Ishikawa (cell line): ENCODE results near the gene NDST3.

Experiments
- EP300 ChIP-seq: IDR thresholded peaks from 2 replicates; pipeline ENCODE4 v1.6.1; 2012; ENCODE audit warnings: borderline replicate concordance
- TAF1 ChIP-seq: IDR thresholded peaks from 2 replicates; pipeline ENCODE4 v1.6.1; 2012; ENCODE audit warnings: low read depth, mild to moderate bottlenecking
- ZBTB7A ChIP-seq: IDR thresholded peaks from 2 replicates; pipeline ENCODE4 v1.6.1; 2012; ENCODE audit warnings: low read depth
- TF ChIP-seq, protein P1 (sequence below): IDR thresholded peaks from 2 replicates; pipeline ENCODE4 v1.6.1; 2012; ENCODE audit warnings: low read depth, mild to moderate bottlenecking

DNA sequence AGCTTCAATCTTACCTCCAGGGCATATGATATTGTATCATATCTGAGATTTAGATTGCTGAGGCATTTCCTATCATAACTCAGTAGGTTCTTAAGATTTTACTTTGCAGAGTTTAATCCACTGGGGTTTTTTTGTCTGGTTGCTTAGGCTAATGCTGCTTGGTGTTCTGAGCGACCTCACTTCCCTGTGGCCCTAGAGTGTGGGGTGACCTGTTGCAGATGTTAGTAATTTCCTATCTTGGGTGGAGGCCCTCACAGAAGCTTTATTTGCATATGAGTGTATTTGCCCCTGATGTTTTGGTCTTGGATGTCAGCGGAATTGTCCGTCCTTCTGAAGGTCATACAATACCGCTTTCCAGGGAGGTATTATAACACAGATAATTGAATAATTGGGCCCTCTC is 137.1 kb downstream of the NDST3 start:
- TF ChIP-seq TAF1 (no peak), ZBTB7A (no peak), EP300 (no peak)
- TF ChIP-seq, protein P1, sequence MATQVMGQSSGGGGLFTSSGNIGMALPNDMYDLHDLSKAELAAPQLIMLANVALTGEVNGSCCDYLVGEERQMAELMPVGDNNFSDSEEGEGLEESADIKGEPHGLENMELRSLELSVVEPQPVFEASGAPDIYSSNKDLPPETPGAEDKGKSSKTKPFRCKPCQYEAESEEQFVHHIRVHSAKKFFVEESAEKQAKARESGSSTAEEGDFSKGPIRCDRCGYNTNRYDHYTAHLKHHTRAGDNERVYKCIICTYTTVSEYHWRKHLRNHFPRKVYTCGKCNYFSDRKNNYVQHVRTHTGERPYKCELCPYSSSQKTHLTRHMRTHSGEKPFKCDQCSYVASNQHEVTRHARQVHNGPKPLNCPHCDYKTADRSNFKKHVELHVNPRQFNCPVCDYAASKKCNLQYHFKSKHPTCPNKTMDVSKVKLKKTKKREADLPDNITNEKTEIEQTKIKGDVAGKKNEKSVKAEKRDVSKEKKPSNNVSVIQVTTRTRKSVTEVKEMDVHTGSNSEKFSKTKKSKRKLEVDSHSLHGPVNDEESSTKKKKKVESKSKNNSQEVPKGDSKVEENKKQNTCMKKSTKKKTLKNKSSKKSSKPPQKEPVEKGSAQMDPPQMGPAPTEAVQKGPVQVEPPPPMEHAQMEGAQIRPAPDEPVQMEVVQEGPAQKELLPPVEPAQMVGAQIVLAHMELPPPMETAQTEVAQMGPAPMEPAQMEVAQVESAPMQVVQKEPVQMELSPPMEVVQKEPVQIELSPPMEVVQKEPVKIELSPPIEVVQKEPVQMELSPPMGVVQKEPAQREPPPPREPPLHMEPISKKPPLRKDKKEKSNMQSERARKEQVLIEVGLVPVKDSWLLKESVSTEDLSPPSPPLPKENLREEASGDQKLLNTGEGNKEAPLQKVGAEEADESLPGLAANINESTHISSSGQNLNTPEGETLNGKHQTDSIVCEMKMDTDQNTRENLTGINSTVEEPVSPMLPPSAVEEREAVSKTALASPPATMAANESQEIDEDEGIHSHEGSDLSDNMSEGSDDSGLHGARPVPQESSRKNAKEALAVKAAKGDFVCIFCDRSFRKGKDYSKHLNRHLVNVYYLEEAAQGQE: no peak
